ENCODE measurements around the gene NUDT1.

NUDT1 gene

DNA sequence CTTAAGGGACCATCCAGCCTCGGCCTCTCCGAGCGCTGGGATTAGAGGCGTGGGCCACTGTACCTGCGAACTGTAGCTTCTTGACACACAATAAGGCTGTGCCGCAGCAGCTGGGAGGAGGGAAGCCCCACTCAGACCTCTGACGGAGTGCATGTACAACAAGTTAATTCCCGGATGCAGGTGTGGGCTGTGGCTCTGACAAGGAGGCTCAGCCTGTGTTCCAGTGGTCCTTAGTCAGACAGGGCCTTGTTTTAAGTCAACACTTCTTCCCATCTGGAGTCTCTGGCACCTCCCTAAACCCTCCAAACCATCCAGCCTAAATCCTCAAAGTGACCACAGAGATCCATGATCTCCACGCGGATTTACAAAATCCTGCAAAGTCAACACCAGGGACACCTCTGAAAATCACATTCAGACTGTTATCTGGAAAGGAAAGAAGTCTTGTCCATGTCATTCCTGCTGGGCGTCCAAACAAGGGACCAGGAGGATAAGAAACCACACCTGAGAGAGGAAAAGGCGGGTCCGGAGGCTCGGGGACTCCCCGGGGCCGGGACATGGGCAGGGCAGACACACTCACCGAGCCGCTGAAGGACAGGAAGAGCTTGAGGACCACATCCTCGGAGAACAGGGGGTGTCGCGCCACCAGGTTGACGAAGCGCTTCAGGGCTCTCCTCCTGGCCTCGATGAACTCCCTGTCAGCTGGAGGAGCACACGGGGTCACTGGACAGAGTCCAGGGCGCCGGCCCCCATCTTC is 29.4 kb downstream of the NUDT1 start:
- DNase-seq = no peak

- no peak for DNase-seq
These were observed 30.0 kb downstream of the NUDT1 start for GRCh38 chr7:2272031-2272430.

DNA sequence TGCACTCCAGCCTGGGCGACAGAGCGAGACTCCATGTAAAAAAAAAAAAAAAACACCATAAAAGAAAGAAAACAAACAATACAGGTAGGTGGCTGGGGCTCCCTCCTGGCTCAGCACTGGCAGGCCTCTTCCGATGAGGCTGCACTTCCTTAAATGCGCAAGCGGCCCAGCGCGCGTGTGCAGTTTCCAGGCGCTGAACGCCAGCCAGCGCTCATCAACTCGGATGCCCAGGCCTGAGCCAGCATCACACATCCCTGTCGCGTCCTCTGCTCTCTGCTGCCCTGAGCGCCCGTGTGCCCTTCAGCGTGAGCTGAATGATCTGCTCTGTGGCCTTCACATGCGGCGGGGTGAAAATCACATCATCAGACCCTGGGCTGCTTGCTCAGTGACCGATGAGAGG is 31.8 kb downstream of the NUDT1 start:
- DNase-seq = no peak

DNA sequence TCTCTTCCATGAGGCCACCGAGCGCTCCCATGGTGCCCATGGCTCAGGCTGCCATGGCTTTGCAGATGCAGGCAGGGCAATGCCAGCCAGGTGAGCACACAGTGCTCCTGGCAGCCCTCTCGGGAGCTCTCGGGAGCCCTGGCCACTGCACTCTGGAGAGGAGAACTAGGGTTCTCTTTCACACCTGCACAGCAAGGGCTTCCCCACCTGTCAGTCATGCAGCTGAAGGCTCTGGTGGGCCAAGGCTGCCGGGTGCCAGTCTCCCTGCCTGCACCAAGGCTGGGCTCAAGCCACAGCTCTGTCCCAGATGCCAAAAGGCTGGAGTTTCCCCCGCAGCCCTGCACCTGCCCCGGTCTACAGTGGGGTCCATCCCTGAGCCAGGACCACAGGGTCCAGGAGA is 32.6 kb downstream of the NUDT1 start:
- no peak for DNase-seq

DNA sequence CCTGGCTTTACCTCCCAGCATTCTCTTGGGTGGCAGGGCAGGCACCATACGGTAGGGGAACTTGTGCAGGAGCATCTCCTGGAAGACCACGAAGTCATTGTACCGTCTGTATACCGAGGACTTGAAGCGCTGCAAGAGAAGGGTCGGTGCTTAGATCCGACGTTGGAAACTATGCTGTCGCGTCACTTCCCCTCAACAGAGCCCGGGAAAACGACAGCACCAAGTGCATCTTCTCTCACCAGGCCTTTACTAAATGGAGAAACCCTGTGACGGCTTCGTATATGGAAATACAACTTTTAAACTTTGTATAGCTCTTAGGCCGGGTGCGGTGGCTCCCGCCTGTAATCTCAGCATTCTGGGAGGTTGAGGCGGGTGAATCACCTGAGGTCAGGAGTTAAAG is 33.1 kb downstream of the NUDT1 start:
- DNase-seq = no peak

DNA sequence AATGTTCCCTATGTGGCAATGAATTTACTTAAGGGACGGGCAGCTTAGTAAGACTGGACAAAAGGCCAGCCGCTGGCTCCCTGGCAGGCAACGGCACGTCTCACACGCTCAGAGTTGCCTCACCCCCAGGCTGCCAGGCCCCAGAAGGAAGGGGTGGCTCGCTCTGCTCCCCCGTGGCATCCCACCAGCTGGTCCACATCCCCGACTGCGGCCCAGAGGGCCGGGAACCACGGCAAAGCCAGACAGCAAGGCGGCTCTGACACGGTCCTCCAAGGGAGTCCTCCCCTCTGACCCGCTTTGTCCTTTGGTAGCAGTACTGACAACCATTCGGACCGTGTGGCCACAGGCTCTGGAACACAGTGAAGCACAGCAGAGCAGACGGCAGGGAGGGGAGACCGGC is 34.1 kb downstream of the NUDT1 start:
- DNase-seq = no peak

DNA sequence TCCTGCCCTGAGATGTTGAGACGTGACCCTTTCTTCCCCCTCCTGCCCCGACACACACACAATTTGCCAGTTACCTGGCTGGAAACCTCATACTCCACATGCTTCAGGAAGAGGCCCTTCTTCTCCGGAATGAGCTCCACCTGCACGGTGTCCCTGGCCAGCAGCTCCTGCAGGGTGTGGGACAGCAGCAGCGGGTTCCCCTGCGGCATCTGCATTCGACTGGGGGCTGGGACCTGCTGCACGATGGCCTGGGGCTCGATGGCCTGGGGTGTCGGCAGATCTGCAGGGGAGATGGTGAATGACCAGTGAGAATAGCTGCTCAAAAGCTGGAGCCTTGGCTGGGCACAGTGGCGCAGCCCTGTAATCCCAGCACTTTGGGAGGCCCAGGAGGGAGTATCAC is 36.0 kb downstream of the NUDT1 start:
- DNase-seq = no peak

DNA sequence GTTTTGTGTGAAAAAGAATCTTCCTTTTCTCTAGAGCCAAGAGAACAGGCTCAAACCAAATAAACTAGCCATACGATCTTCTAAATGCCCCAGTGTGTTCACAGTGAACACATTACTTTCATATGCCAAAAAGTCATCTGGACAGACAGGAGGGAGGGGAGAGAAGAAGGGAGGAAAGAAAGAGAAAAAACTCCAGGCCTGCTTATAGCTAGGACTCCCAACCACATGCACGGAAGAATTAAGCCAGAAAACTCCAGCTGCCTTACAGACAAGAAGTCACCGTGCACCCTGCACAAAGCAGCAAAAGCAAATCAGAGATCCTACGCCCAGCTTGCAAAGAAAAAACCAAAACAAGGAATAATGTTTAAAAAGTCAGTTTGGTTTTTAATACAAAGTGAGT is 37.9 kb downstream of the NUDT1 start:
- DNase-seq = no peak

GRCh38 chr7:2280424-2280823 is 38.4 kb downstream of the NUDT1 start:
- DNase-seq = no peak

DNA sequence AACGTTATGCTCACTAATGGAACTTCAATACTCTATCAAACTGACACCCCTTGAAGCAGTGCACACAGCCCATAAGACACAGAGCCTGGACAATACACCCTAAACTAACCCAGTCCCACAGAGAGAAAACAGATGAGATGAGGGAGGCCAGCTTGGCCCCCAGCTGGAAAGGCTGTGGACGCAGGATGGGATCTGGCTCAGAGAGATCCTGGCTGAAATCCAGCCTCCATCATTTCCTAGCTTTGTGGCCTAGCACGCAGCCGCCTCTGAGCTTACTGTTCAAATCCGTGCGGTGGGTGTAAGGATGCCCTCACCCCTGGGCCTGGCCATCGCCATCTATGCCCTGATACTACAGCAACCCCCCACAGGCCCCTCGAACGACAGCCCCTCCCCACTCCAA is 39.5 kb downstream of the NUDT1 start:
- no peak for DNase-seq

DNA sequence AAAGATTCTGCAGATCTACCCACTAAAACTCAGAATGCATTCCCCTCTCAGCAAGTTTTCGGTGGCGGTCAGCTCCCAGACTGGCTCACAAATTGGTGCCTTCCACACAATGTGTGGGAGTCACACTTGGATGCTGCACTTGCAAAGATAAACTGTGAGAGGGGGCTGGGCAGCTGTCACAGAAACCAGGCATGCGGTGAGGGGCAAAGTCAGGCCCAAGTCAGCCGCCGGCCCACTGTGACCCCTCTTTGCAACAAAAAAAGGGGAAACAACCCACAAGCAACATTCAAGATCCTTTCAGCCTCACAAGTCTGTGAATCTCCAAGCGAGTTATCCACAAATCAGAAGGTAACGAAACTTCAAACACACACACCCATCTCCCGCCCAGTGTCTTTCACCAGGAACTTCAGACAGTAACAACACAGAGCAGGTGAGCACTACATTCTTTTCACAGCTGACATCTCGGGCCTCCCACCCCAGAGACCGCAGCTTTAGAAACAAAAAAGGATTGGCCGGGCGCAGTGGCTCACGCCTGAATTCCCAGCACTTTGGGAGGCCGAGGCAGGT is 40.2 kb downstream of the NUDT1 start:
- DNase-seq = no peak

DNA sequence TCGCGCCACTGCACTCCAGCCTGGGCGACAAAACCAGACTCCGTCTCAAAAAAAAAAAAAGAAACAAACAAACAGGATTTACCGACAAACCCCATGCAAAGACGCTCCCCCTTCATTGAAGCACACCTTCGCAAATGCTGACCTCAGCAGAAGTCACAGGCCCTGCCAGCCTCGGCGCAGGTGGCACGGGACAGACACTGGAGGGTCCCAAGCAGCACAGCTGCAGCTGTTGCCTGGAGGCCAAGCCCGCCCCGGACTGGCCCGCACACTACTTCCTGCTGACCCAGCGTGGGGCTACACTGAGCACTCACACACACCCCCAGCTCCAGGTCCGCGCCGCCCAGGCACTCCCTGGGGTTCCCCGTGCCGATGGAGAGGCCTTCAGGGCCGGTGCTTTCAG is 41.0 kb downstream of the NUDT1 start:
- no peak for DNase-seq

GRCh38 chr7:2287745-2288144 is 45.7 kb downstream of the NUDT1 start:
- DNase-seq = no peak

DNA sequence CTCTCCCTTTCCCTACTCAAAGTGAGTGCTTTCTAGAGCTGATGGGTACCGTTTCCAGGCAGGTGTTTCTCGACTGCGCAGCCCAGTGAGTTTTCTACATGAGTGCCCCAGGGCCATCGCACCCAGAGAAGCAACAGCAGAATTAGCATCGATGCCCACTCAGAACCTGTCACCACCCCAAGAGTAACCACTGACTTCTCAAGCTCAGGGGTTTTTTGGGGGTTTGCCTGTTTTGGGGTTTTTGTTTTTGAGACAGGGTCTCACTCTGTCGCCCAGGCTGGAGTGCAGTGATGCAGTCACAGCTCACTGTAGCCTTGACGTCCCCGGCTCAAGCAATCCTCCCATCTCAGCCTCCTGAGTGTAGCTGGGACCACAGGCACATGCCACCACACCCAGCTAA is 46.5 kb downstream of the NUDT1 start:
- DNase-seq = no peak

DNA sequence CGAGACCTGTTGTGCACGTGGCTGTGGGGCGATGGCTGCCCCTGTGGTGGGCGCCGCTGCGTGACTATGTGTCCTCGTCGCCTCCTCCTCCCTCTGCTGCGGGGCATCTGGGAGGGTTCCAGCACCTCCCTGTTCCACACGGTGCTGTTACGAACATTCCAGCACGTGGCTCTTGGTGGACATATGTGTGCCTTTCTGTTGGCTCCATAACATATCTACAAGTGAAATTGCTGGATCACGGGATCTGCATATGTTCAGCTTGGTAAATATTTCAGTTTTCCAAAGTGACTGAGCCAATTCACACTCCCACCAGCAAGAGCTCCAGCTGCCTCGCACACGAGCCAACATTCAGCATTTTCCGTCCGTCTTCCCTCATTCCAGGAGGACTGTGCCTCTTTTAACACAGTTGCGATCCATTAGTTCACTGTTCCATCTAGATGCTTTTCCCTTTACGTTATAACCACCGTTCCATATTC is 47.1 kb downstream of the NUDT1 start:
- DNase-seq = no peak

- no peak for DNase-seq
These were observed 47.6 kb downstream of the NUDT1 start for GRCh38 chr7:2289621-2290020.

DNA sequence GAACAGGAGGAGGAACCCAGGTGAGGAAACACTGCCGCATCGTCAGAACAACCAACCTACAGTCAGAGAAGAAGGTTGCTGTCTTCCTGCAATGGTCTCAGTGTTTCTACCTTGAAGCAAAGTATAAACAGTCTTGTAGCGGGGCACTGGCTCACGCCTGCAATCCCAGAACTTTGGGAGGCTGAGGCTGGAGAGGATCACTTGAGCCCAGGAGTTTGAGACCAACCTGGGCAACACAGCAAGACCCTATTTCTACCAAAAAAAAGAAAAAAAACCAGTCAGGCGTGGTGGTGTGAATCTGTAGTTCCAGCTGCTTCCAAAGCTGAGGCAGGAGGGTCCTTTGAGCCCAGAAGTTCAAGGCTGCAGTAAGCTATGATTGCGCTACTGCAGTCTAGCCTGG is 48.9 kb downstream of the NUDT1 start:
- DNase-seq = no peak

GRCh38 chr7:2295936-2296620 is 54.1 kb downstream of the NUDT1 start:
- no peak for DNase-seq

GRCh38 chr7:2296832-2297231 is 54.8 kb downstream of the NUDT1 start:
- no peak for DNase-seq

GRCh38 chr7:2299131-2299829 is 57.3 kb downstream of the NUDT1 start:
- DNase-seq = no peak

DNA sequence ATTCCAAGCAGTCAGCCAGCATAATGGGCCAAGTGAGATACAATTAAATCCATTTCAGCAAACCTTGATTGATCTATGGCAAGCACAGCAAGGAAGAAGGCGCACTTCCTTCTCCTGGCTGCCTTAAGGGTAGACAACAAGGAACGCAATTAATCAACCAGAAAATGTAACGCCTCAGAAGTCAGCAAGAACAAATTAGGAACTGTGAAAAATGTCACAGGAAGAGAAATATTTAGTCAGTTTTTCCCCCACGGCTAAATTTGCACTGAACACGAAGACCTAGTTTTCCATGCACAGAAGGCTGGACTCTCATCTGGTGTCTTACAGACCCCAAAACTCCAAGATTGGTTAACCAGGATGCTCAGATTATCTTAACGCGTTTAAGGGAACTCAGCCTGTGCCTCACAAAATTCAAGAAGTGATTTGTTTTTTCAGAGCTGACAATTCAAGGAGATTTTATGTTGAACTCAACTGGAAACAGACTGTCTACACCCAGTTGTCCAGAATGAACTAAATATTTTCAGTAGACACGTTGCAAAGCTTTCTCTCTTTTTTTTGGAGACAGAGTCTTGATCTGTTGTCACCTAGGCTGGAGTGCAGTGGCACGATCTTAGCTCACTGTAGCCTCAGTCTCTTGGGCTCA is 58.0 kb downstream of the NUDT1 start:
- no peak for DNase-seq

All from NCI-H1105 (cell line).